Activated T-helper 2 cell treated with anti-CD3 and anti-CD28 coated beads, Interferon-gamma antibody, Interleukin-2, Interleukin-4, amounts not matched to agents 10 μg/mL and 5 μg/mL and 100 μg/mL, durations not matched to agents 14 hours and 24 hours and 36 hours (primary cell): ENCODE results near the gene ING2. TPM values are rescaled to one million over a fixed set of nuclear protein-coding genes. Genes with fewer than 3 reads are reported as not detected.

Source experiments
- DNase-seq: peaks from one replicate; pipeline ENCODE4 v3.0.0; 2021; ENCODE audit warnings: low spot score
- H3K27ac Mint-ChIP-seq: one replicate; pipeline ENCODE4 v1.8.0; 2021; ENCODE audit warnings: mixed read lengths
- H3K27me3 Mint-ChIP-seq: one replicate; pipeline ENCODE4 v1.8.0; 2021; ENCODE audit warnings: low read depth, mixed read lengths
- H3K36me3 Mint-ChIP-seq: one replicate; pipeline ENCODE4 v1.8.0; 2021; ENCODE audit warnings: low read depth, mixed read lengths
- H3K4me1 Mint-ChIP-seq: one replicate; pipeline ENCODE4 v1.8.0; 2021; ENCODE audit warnings: low read depth, mixed read lengths
- H3K4me3 Mint-ChIP-seq: one replicate; pipeline ENCODE4 v1.8.0; 2021; ENCODE audit warnings: low read depth, mild to moderate bottlenecking, moderate library complexity, mixed read lengths
- H3K9me3 Mint-ChIP-seq: one replicate; pipeline ENCODE4 v1.8.0; 2021; ENCODE audit warnings: mixed read lengths
- intact Hi-C: fragments of 100-400 bp; cut with micrococcal nuclease; formaldehyde crosslinking; loops from one replicate; pipeline ENCODE4 v1.15.1; 2023
- total RNA-seq: library from RNA; stranded (reverse); gene quantifications from 2 replicates; pipeline ENCODE4 v1.2.3, GENCODE V29; 2022

Gene ING2
- total RNA-seq, 1 donor from 2014 or later: 14.6 TPM

GRCh38 chr4:183556947-183557346 lies 52.1 kb downstream of the ING2 start:
- no peaks in the 10 kb centered on the region for H3K36me3 Mint-ChIP-seq
- DNase-seq: no peak
- no peak overlapping the region for H3K4me3 Mint-ChIP-seq
- no peaks in the 10 kb centered on the region for H3K4me1 Mint-ChIP-seq
- no peak overlapping the region for H3K27ac Mint-ChIP-seq
- peaks cover 16% of the 10 kb centered on the region for H3K9me3 Mint-ChIP-seq
- intact Hi-C loops: no loop called here
- no peaks in the 10 kb centered on the region for H3K27me3 Mint-ChIP-seq

GRCh38 chr4:183557611-183558010 lies 52.8 kb downstream of the ING2 start:
- peaks cover 10% of the 10 kb centered on the region for H3K9me3 Mint-ChIP-seq
- H3K4me1 Mint-ChIP-seq: no peaks in the 10 kb centered on the region
- intact Hi-C loops: no loop called here
- H3K27me3 Mint-ChIP-seq: no peaks in the 10 kb centered on the region
- no peak for DNase-seq
- no peak overlapping the region for H3K27ac Mint-ChIP-seq
- H3K4me3 Mint-ChIP-seq: no peak overlapping the region
- no peaks in the 10 kb centered on the region for H3K36me3 Mint-ChIP-seq

GRCh38 chr4:183558873-183559272 lies 54.0 kb downstream of the ING2 start:
- Mint-ChIP-seq H3K4me1 (no peaks in the 10 kb centered on the region), H3K27ac (no peak overlapping the region), H3K27me3 (no peaks in the 10 kb centered on the region), H3K36me3 (no peaks in the 10 kb centered on the region), H3K9me3 (no peaks in the 10 kb centered on the region), H3K4me3 (no peak overlapping the region)
- DNase-seq: no peak
- intact Hi-C loops: no loop called here

GRCh38 chr4:183561905-183562304 lies 57.0 kb downstream of the ING2 start:
- Mint-ChIP-seq H3K4me3 (no peak overlapping the region), H3K27me3 (peaks cover 6% of the 10 kb centered on the region), H3K27ac (no peak overlapping the region), H3K4me1 (no peaks in the 10 kb centered on the region), H3K36me3 (no peaks in the 10 kb centered on the region), H3K9me3 (no peaks in the 10 kb centered on the region)
- intact Hi-C loops: no loop called here
- no peak for DNase-seq

Other genes starting within 250 kb of the ING2 start
- not detected in 2 replicates for gene CLDN22, start 184.8 kb upstream of the ING2 start, total RNA-seq
- gene CLDN24, start 182.6 kb upstream of the ING2 start, total RNA-seq: not detected in 2 replicates
- 23.3 and 25.3 TPM in 2 replicates for gene CDKN2AIP, start 60.4 kb upstream of the ING2 start, total RNA-seq
- gene RWDD4, start 154.1 kb downstream of the ING2 start, total RNA-seq: 26.3 and 27.6 TPM in 2 replicates
- 28.1 and 32.0 TPM in 2 replicates for gene TRAPPC11, start 154.2 kb downstream of the ING2 start, total RNA-seq